ENCODE data around the gene BET1. TPM values are rescaled to one million over a fixed set of nuclear protein-coding genes. Genes with fewer than 3 reads are reported as not detected.
"Not testable (repeated sequence)": the region's sequence is repeated elsewhere in the genome, so short reads cannot be mapped to it uniquely, and the experiment has no call there.

Gene BET1
- total RNA-seq, 1 donor from 2014 or later = 18.8 TPM

DNA sequence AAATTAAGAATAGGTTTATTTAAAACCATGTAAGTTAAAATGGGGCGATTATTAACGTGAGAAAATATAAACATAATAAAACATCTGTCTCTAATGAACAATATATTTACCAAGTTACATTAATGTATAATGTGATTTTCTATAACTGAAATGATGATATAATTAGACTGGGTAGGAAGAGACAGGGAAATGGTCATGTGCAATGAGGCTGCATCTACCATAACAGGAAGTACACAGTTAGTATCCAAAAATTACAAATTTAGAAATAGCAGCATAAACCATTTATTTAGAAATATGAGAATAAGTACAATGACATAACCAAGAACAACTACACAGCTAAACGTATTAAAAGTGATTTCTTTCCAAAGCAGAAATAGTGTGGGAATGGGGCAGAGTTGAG is 25.8 kb upstream of the BET1 start:
- no peaks in the 10 kb centered on the region for H3K9me3 Mint-ChIP-seq
- H3K36me3 Mint-ChIP-seq (ENCODE audit: low read depth) = no peaks in the 10 kb centered on the region
- H3K4me3 Mint-ChIP-seq = no peak overlapping the region
- no peak for DNase-seq (ENCODE audit: low read depth, low spot score)
- H3K27me3 Mint-ChIP-seq (ENCODE audit: low read depth) = no peaks in the 10 kb centered on the region
- no peak overlapping the region for H3K27ac Mint-ChIP-seq (ENCODE audit: unreplicated experiment)
- no peaks in the 10 kb centered on the region for H3K4me1 Mint-ChIP-seq
- TF ChIP-seq, protein P1, sequence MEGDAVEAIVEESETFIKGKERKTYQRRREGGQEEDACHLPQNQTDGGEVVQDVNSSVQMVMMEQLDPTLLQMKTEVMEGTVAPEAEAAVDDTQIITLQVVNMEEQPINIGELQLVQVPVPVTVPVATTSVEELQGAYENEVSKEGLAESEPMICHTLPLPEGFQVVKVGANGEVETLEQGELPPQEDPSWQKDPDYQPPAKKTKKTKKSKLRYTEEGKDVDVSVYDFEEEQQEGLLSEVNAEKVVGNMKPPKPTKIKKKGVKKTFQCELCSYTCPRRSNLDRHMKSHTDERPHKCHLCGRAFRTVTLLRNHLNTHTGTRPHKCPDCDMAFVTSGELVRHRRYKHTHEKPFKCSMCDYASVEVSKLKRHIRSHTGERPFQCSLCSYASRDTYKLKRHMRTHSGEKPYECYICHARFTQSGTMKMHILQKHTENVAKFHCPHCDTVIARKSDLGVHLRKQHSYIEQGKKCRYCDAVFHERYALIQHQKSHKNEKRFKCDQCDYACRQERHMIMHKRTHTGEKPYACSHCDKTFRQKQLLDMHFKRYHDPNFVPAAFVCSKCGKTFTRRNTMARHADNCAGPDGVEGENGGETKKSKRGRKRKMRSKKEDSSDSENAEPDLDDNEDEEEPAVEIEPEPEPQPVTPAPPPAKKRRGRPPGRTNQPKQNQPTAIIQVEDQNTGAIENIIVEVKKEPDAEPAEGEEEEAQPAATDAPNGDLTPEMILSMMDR (conservative IDR thresholded peaks at IDR 0.05) = no peak

- no peak for DNase-seq (ENCODE audit: low read depth, low spot score)
- H3K4me3 Mint-ChIP-seq = no peak overlapping the region
- TF ChIP-seq, protein P1 (conservative IDR thresholded peaks at IDR 0.05) = no peak
- H3K4me1 Mint-ChIP-seq = no peaks in the 10 kb centered on the region
- H3K27me3 Mint-ChIP-seq (ENCODE audit: low read depth) = no peaks in the 10 kb centered on the region
- no peak overlapping the region for H3K27ac Mint-ChIP-seq (ENCODE audit: unreplicated experiment)
- H3K36me3 Mint-ChIP-seq (ENCODE audit: low read depth) = no peaks in the 10 kb centered on the region
- no peaks in the 10 kb centered on the region for H3K9me3 Mint-ChIP-seq
Measured at GRCh38 chr7:94028768-94029167, 24.6 kb upstream of the BET1 start.

GRCh38 chr7:94026619-94027018 is 22.5 kb upstream of the BET1 start:
- DNase-seq (ENCODE audit: low read depth, low spot score); H3K4me1 Mint-ChIP-seq; H3K36me3 Mint-ChIP-seq (ENCODE audit: low read depth); H3K9me3 Mint-ChIP-seq; H3K27me3 Mint-ChIP-seq (ENCODE audit: low read depth); H3K27ac Mint-ChIP-seq (ENCODE audit: unreplicated experiment); H3K4me3 Mint-ChIP-seq: not testable (repeated sequence)

- Mint-ChIP-seq H3K27me3 (ENCODE audit: low read depth) (no peaks in the 10 kb centered on the region), H3K4me3 (no peak overlapping the region), H3K27ac (ENCODE audit: unreplicated experiment) (no peak overlapping the region), H3K9me3 (no peaks in the 10 kb centered on the region), H3K36me3 (ENCODE audit: low read depth) (no peaks in the 10 kb centered on the region), H3K4me1 (no peaks in the 10 kb centered on the region)
- TF ChIP-seq, protein P1 (conservative IDR thresholded peaks at IDR 0.05) = no peak
- no peak for DNase-seq (ENCODE audit: low read depth, low spot score)
Measured at GRCh38 chr7:94022550-94022949, 18.4 kb upstream of the BET1 start.

GRCh38 chr7:94016786-94017185 is 12.6 kb upstream of the BET1 start:
- Mint-ChIP-seq H3K27me3 (ENCODE audit: low read depth) (peaks cover 3% of the 10 kb centered on the region), H3K36me3 (ENCODE audit: low read depth) (no peaks in the 10 kb centered on the region), H3K27ac (ENCODE audit: unreplicated experiment) (no peak overlapping the region), H3K4me1 (no peaks in the 10 kb centered on the region), H3K4me3 (no peak overlapping the region), H3K9me3 (peaks cover 3% of the 10 kb centered on the region)
- no peak for DNase-seq (ENCODE audit: low read depth, low spot score)
- TF ChIP-seq, protein P1 (conservative IDR thresholded peaks at IDR 0.05) = no peak

DNA sequence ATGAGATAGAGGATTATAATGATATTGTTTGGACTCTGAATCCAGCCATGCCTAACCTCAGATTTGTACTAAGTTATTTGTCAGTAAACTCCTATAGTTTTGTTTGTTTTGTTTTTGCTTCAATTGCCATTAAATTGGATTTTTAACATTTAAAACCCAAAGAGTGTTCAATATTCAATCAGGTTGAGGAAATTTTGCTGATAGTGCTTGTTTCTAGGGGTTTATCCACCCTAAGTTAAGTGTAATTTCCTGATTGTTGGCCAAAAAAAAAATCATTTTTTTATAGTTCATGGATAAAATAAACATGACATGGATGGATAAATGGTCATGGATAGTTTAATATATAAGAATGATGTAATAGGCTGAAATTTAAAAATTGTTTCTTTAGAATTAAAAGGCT is 11.4 kb upstream of the BET1 start:
- no peak for DNase-seq (ENCODE audit: low read depth, low spot score)
- no peaks in the 10 kb centered on the region for H3K4me1 Mint-ChIP-seq
- peaks cover 3% of the 10 kb centered on the region for H3K27me3 Mint-ChIP-seq (ENCODE audit: low read depth)
- TF ChIP-seq, protein P1 (conservative IDR thresholded peaks at IDR 0.05) = no peak
- no peaks in the 10 kb centered on the region for H3K36me3 Mint-ChIP-seq (ENCODE audit: low read depth)
- no peak overlapping the region for H3K4me3 Mint-ChIP-seq
- H3K27ac Mint-ChIP-seq (ENCODE audit: unreplicated experiment) = no peak overlapping the region
- peaks cover 3% of the 10 kb centered on the region for H3K9me3 Mint-ChIP-seq
